ENCODE measurements around the gene NUP58. TPM values are rescaled to one million over a fixed set of nuclear protein-coding genes. Genes with fewer than 3 reads are reported as not detected.

Gene NUP58
- total and polyA plus RNA-seq, 2 experiments from 2014 or later, result 27.6 to 91.8 TPM

- Histone ChIP-seq H3K27ac (ENCODE audit: low read depth) (no peak overlapping the region), H3K27me3 (ENCODE audit: insufficient read depth) (no peaks in the 10 kb centered on the region), H4K20me1 (replicated peaks; ENCODE audit: insufficient read depth) (no peaks in the 10 kb centered on the region), H3K4me1 (ENCODE audit: insufficient read depth) (no peaks in the 10 kb centered on the region), H3F3A (replicated peaks; ENCODE audit: low read depth) (no peaks in the 10 kb centered on the region), H3K4me3 (no peak overlapping the region), H3K9me2 (ENCODE audit: insufficient read depth) (no peaks in the 10 kb centered on the region), H3K4me2 (no peak overlapping the region), H2AFZ (no peak overlapping the region), H3K36me3 (ENCODE audit: insufficient read depth) (no peaks in the 10 kb centered on the region), H3K79me2 (replicated peaks; ENCODE audit: insufficient read depth) (no peaks in the 10 kb centered on the region)
- ATAC-seq (no peak), DNase-seq (ENCODE audit: low spot score) (no peak)
- Mint-ChIP-seq H3K36me3 (ENCODE audit: low read depth) (no peaks in the 10 kb centered on the region; the same call in 2 of the 3 replicates), H3K4me3 (no peak overlapping the region), H3K27me3 (ENCODE audit: insufficient read depth, low read depth, poor library complexity) (no peaks in the 10 kb centered on the region), H3K27ac (peak overlapping the region; percentile 21; the same call in 1 of the 2 replicates), H3K9me3 (no peaks in the 10 kb centered on the region), H3K4me1 (peaks cover 2% of the 10 kb centered on the region; the same call in 1 of the 3 replicates)
- TF ChIP-seq CREB1 (CRISPR knock-in tag; IDR thresholded peaks at IDR 0.05; ENCODE audit: low read depth) (no peak), NANOG (IDR thresholded peaks at IDR 0.05; ENCODE audit: borderline replicate concordance) (no peak), STAT1 (IDR thresholded peaks at IDR 0.05; ENCODE audit: unreplicated experiment) (no peak), POLR2AphosphoS5 (IDR thresholded peaks at IDR 0.05; ENCODE audit: low read depth) (no peak), JUNB (IDR thresholded peaks at IDR 0.05; ENCODE audit: unreplicated experiment) (no peak), ZNF114 (CRISPR knock-in tag; IDR thresholded peaks at IDR 0.05) (no peak)
These were observed 49.2 kb upstream of the NUP58 start for GRCh38 chr13:25252225-25252624.

- H3K27me3 ChIP-seq (ENCODE audit: insufficient read depth), result no peaks in the 10 kb centered on the region
- H4K20me1 ChIP-seq (replicated peaks; ENCODE audit: insufficient read depth), result no peaks in the 10 kb centered on the region
- Mint-ChIP-seq H3K4me3 (no peak overlapping the region), H3K9me3 (no peaks in the 10 kb centered on the region), H3K36me3 (ENCODE audit: low read depth) (peaks cover 3% of the 10 kb centered on the region; the same call in 1 of the 3 replicates), H3K27ac (no peak overlapping the region), H3K4me1 (peaks cover 2% of the 10 kb centered on the region; the same call in 1 of the 3 replicates), H3K27me3 (ENCODE audit: insufficient read depth, low read depth, poor library complexity) (no peaks in the 10 kb centered on the region)
- no peak overlapping the region for H2AFZ ChIP-seq
- no peaks in the 10 kb centered on the region for H3F3A ChIP-seq (replicated peaks; ENCODE audit: low read depth)
- no peak overlapping the region for H3K4me2 ChIP-seq
- H3K4me3 ChIP-seq, result no peak overlapping the region
- H3K9me2 ChIP-seq (ENCODE audit: insufficient read depth), result no peaks in the 10 kb centered on the region
- DNase-seq (ENCODE audit: low spot score), result no peak
- no peak for ATAC-seq
- H3K36me3 ChIP-seq (ENCODE audit: insufficient read depth), result no peaks in the 10 kb centered on the region
- no peaks in the 10 kb centered on the region for H3K79me2 ChIP-seq (replicated peaks; ENCODE audit: insufficient read depth)
- H3K4me1 ChIP-seq (ENCODE audit: insufficient read depth), result no peaks in the 10 kb centered on the region
- H3K27ac ChIP-seq (ENCODE audit: low read depth), result no peak overlapping the region
- TF ChIP-seq CREB1 (CRISPR knock-in tag; IDR thresholded peaks at IDR 0.05; ENCODE audit: low read depth), result no peak
- TF ChIP-seq POLR2AphosphoS5 (IDR thresholded peaks at IDR 0.05; ENCODE audit: low read depth), result no peak
- TF ChIP-seq ZNF462 (CRISPR knock-in tag; IDR thresholded peaks at IDR 0.05), result no peak
- TF ChIP-seq EZH2 (IDR thresholded peaks at IDR 0.05; ENCODE audit: low read depth, unreplicated experiment), result no peak
- no peak for TF ChIP-seq EZH2phosphoT487 (IDR thresholded peaks at IDR 0.05; ENCODE audit: unreplicated experiment)
- TF ChIP-seq CTCF (conservative IDR thresholded peaks at IDR 0.05; ENCODE audit: low read depth in 2 of 2), result no peak
- TF ChIP-seq NANOG (IDR thresholded peaks at IDR 0.05; ENCODE audit: borderline replicate concordance), result no peak
- no peak for TF ChIP-seq REST (IDR thresholded peaks at IDR 0.05; ENCODE audit: unreplicated experiment)
These were observed 48.7 kb upstream of the NUP58 start for GRCh38 chr13:25252752-25253151.

All from GM23338 (cell line).